ENCODE data around the gene SWAP70.
"Not testable (repeated sequence)": the region's sequence is repeated elsewhere in the genome, so short reads cannot be mapped to it uniquely, and the experiment has no call there.

Gene SWAP70

DNA sequence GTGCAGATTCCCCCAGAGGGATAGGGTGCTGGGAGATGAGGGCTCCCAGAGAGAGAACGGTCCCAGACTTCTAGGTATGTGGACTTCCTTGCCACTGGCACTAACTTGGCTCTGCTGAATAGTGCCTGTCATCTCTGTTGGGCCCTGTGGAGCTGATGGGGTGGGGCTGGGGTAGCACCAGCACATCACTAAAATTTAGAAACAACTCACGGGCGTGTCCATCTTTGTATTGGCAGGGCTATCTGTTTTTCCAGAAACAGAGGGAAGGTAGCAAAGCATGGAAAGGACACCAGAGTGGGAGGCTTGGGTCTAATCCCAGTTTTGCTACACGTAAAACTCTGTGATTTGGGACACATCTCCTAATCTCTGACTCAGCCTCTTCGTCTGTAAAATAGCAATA lies 25.8 kb downstream of the SWAP70 start:
- peak; percentile 66 for DNase-seq (ENCODE audit: low read depth)
- TF ChIP-seq, protein P1, sequence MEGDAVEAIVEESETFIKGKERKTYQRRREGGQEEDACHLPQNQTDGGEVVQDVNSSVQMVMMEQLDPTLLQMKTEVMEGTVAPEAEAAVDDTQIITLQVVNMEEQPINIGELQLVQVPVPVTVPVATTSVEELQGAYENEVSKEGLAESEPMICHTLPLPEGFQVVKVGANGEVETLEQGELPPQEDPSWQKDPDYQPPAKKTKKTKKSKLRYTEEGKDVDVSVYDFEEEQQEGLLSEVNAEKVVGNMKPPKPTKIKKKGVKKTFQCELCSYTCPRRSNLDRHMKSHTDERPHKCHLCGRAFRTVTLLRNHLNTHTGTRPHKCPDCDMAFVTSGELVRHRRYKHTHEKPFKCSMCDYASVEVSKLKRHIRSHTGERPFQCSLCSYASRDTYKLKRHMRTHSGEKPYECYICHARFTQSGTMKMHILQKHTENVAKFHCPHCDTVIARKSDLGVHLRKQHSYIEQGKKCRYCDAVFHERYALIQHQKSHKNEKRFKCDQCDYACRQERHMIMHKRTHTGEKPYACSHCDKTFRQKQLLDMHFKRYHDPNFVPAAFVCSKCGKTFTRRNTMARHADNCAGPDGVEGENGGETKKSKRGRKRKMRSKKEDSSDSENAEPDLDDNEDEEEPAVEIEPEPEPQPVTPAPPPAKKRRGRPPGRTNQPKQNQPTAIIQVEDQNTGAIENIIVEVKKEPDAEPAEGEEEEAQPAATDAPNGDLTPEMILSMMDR (IDR thresholded peaks at IDR 0.05; ENCODE audit: low read length, missing control alignments): no peak
- peak overlapping the region; percentile 33 for H3K4me3 ChIP-seq (replicated peaks; ENCODE audit: low read depth, low read length)

DNA sequence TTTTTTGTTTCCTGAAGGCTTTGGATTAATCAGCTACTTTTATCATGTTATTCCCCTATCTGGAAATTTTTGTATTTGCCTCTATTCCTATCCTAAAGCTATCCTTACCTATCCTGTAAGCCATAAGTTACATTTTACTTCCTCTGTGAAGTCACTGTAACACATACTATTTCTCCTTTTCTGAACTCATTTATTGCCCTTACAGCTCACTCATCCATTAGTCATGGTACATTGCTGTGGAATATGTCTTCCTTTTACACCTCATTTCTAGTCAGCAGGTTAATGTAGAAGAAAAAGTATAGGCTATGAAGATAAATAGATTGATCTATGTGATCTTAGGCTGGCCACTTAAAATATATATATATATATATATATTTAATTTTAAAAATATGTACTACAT lies 28.0 kb downstream of the SWAP70 start:
- H3K4me3 ChIP-seq (replicated peaks; ENCODE audit: low read depth, low read length): no peak overlapping the region
- DNase-seq (ENCODE audit: low read depth): peak; percentile 26
- TF ChIP-seq, protein P1 (IDR thresholded peaks at IDR 0.05; ENCODE audit: low read length, missing control alignments): no peak

DNA sequence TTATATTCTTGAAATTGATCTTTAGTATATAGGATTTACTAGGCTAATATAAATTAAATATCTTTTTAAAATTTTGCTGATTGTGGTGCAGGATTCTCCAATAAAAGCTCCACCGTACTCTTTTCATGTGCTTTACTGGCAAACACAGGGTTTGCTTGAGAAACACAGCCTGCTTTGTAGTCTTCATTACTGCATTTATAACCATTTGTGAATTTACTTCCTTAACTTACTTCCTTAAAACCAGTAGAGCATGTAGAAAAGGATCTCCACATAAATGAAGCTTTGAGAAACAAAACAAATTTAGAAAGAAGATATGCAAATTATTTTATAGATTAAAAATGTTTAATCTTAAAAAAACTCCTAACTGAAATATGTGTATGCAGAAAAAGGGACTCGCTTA lies 28.8 kb downstream of the SWAP70 start:
- no peak for DNase-seq (ENCODE audit: low read depth)
- TF ChIP-seq, protein P1 (IDR thresholded peaks at IDR 0.05; ENCODE audit: low read length, missing control alignments): no peak
- no peak overlapping the region for H3K4me3 ChIP-seq (replicated peaks; ENCODE audit: low read depth, low read length)

DNA sequence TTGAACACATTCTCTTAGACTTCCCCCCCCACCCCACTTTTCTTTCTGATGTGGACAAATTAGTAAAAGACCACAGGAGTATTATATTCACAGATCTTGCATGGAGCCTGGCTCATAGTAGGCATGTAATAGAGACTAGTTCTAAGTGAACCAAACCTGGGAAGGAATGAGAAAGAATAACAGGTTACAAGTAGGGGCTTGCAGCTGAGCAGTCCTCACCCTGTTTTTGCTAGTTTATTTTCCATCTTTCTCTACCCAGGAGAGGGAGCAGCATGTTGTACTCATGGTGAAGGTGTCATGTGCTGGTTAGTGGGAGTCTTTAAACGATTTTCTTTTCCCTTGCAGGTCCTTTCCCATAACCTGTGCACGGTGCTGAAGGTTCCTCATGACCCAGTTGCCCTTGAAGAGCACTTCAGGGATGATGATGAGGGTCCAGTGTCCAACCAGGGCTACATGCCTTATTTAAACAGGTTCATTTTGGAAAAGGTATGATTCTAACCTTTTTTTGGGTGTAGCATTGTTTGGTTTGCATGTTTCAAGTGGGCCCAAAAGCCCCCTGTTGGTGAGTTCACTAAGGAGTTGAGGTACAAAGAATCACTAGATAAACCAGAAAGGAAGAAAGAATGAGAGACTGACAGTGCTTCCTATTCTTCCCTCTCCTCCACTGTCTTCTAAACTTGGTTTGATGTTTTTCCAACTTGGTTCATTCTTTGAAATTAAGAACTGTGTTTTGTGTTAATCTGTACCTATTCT lies 30.1 kb downstream of the SWAP70 start:
- no peak for DNase-seq (ENCODE audit: low read depth)
- TF ChIP-seq, protein P1 (IDR thresholded peaks at IDR 0.05; ENCODE audit: low read length, missing control alignments): no peak
- H3K4me3 ChIP-seq (replicated peaks; ENCODE audit: low read depth, low read length): no peak overlapping the region

DNA sequence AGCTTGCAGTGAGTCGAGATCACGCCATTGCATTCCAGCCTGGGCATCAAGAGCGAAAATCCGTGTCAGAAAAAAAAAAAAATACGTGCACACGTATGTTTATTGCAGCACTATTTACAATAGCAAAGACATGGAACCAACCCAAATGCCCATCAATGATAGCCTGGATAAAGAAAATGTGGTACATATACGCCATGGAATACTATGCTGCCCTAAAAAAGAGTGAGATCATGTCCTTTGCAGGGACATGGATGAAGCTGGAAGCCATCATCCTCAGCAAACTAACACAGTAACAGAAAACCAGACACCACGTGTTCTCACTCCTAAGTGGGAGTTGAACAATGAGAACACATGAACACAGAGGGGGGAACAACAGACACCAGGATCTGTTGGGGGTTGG lies 31.4 kb downstream of the SWAP70 start:
- not testable (repeated sequence) for DNase-seq (ENCODE audit: low read depth); H3K4me3 ChIP-seq (replicated peaks; ENCODE audit: low read depth, low read length)

DNA sequence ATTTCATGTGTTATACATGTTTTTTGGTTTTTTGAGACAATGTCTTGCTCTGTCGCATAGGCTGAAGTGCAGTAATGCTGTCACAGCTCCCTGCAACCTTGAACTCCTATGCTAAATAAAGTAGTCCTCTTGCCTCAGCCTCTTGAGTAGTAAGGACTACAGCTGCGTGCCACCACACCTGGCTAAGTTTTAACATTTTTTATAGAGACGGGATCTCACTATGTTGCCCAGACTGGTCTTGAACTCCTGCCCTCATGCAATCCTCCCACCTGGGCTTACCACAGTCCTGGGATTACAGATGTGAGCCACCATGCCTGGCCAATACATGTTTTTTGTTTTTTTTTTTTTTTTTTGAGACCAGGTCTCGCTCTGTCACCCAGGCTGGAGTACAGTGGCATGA lies 33.9 kb downstream of the SWAP70 start:
- no peak for DNase-seq (ENCODE audit: low read depth)
- TF ChIP-seq, protein P1 (IDR thresholded peaks at IDR 0.05; ENCODE audit: low read length, missing control alignments): no peak
- no peak overlapping the region for H3K4me3 ChIP-seq (replicated peaks; ENCODE audit: low read depth, low read length)

DNA sequence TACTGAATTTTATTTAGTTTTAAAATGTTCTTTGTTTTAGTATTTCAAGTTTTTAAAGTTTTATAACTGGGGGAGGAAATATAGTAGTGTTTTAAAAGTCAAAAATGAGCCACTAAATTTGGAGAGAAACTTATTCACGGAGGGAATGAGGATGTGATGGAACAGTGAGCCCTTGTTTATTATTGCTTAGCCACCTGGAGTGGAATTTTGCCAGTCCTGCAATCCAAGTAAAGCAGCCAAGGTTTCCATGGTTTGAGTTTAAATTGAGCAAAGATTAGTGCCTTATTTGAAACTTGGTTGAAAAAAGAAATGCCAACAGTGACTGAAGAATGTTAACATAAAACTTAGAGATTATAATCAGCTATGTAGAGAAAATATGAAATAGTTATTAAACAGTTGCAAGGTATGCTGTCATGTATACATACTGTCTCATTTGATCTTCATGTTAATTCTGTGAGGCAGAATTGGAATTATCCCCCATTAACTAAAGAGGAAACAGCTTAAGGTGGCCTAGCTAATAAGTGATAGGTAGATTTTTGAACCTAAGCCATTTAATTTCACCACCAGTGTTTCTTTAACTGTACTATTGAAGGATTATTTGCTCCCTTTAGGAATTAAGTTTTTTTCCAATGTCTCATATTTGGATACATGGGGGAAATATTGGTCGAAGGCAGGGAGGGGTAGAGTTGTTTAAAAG lies 36.4 kb downstream of the SWAP70 start:
- no peak for DNase-seq (ENCODE audit: low read depth)
- no peak overlapping the region for H3K4me3 ChIP-seq (replicated peaks; ENCODE audit: low read depth, low read length)
- TF ChIP-seq, protein P1 (IDR thresholded peaks at IDR 0.05; ENCODE audit: low read length, missing control alignments): no peak
